CD4-positive, alpha-beta T cell treated with Interleukin-15 for 4 hours (primary cell): ENCODE results near the gene ITPR2.
"Not testable (repeated sequence)": the region's sequence is repeated elsewhere in the genome, so short reads cannot be mapped to it uniquely, and the experiment has no call there.

Source experiments
- DNase-seq: peaks from one replicate; pipeline ENCODE4 v3.0.0-alpha.2; 2020; ENCODE audit warnings: low spot score

The ITPR2 gene

DNA sequence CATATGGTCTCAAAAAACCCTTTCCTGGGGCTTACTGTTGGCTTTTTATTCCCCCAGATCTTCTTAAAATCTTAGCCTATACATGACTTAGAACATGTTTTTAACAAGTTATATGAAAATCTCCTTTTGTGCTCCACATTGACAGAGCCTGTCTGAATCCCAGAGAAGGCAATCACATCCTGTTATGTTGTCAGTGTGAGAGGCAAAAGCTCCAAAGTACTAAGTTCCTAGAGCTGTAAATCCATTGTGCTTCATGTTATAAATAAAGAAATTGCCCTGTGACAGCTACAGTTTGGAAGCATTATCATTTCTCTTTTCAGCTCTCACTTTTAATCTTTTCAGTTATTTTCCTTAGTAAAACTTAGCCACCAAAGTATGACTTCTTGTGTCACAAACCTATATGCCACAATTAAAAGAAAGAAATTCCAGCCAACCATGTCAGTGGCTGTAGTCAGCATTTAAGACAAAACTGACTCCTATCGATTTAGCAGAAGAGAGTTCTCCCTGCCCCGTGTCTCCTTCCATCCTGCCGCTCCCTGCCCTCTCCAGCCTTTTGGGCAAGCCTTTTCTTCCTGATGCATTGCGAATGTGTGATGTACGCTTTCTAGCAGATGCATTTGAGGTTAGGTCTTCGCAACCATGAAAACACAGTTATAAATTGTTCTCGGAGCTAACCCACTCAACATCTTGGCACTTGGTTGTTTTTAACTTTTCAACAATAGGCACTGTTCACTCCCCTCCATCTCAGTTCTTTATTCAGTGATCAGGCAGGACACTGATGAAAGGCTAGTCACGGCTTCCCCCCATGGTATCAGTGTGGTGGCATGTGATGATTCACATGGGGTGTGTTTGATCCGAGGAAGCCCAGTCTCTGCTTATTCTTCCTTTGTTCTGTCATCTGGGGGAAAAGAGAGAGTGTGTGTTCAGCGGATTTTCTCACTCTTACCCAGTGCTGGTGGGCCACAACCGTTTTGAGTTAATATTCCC is 494.1 kb downstream of the ITPR2 start:
- DNase-seq = no peak

DNA sequence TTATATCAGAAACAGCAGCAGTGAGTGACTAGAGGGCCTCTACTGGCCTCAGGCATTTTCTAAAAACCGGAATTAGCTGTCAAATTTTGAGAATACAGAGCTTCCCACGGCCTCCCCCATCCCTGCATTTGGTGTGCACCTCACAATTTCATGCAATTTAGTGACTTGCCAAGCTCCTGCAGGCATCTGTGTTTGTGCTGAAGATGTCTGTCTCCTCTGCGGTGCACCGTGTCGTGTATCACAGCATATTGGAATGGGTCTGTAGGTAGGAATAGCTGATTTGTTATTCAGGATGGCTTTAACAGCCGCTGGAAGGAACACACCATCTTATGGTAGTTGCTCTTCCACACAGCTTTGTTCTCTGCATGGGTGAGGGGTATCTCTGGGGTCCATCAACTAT is 497.3 kb downstream of the ITPR2 start:
- DNase-seq = no peak

DNA sequence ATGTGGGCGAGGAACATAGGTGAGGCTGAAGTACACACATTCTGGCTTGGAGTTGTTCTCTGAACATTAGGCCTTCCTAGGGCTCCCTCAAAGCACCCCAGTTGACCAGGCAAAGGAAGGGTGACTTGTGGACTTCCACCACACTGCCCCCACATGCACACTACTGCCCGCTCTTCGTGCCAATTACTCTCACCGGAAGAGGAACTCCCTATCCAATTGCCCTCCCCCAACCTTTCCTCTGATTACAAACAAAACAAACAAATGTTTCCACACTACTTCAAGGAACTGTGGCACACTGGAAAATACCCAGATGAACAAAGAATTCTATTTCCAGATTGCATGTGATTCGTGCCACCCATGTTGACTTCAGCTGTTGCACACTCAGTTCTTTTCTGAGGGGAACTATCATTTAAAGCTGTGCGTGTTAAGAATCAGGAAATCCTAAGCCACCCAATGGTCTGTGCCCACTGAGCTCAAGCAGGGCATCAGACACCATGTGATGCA is 498.3 kb downstream of the ITPR2 start:
- no peak for DNase-seq

DNA sequence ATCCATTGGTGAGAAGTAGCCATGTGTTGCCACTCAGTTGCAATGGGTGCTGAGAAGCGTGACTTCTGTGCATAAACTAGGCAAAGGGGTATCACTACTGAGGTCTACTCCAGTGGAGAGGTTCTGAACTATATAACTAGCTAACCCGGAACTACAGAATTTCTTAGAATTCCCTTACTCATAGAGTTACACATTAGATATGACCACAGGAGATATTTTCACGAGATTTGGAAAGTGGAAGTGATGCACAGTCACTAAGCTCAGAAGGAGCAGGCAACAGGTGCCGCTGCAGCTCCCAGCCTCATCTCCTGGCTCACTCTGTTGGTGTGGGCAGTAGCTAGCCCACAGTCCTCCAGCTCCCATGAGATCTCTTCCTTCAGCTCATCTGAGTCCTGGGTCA is 501.0 kb downstream of the ITPR2 start:
- DNase-seq = no peak

DNA sequence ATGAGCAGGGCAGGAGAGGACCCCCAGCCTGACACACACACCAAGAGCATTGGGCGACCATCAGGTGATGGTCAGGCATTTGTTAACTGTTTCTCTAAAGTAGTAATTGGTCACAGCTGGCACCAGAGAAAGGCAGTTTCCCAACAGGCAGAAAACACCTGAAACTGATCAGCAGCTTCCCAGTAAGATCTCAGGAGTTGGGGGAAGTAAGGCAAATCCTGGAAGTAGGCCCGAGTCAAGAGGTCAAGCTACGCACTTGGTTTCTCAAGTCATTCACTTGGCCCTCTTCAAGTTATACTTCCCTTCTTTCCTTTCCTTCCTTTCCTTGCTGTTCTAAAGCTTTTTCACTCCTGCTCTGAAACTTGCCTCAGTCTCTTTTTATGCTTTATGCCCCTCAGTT is 501.9 kb downstream of the ITPR2 start:
- no peak for DNase-seq

DNA sequence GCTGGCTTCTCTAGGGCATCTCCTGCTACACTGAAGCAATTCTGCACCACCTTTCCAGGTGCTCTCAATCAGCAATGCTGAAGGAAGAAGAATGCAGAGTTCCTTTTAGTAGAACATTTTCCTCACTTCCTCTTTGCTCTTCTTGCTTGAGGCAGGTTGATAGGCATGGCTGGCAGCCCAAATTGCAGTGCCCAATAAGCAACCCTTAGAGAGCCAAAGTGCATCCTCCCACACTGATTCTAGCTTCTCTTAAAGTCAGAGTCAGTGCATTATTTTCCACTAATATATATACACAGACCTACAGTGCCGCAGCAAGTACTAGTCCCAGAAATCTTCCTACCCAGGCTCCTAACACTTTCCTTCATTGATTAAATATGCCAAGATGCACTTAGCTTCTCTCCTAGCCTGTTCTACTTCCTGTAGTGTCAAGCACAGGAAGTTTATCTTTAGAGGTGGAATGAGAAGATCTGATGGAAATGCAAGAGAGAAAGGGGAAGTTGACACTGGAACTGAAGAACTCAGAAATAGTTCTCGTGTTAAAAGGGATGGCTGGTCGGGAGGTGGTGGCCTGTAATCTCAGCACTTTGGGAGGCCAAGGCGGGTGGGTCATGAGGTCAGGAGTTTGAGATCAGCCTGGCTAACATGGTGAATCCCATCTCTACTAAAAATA is 504.9 kb downstream of the ITPR2 start:
- DNase-seq = no peak

DNA sequence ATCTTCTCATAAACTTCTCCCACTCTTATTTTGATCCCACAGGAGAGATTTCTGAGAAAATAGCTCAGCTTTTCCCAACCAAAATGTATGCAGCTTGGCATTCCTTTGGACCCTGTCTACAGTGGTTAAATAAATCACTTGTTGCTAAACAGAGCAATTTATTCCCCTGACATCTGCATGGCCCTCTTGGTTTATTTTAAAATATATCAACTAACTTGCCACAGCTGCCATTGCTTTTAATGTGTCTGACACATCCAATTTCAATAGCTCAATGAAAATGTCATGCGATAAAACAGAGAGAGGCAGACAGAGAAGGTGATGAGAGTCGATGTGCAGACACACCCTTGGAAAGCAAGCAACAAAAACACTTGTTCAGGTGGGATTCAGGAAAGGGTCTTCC is 509.3 kb downstream of the ITPR2 start:
- DNase-seq = no peak

DNA sequence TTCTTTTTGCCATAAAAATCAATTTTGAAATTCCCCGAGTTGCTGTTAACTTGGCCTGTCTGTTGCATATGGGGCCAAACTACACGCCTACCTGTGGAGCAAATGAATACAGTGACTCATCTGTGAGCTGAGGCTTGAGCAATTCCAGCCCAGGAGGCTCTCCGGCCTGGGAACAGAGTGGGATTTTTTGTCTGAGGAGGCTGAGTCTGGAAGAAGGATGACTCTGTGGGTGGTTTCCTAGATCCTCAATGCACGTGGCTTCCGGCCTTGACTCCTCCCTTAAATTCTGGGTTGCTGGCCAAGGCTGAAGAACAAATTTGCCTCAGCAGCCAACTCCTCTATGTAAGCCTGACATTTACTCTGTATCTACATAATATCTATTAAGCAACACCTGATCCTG is 513.5 kb downstream of the ITPR2 start:
- DNase-seq = no peak

DNA sequence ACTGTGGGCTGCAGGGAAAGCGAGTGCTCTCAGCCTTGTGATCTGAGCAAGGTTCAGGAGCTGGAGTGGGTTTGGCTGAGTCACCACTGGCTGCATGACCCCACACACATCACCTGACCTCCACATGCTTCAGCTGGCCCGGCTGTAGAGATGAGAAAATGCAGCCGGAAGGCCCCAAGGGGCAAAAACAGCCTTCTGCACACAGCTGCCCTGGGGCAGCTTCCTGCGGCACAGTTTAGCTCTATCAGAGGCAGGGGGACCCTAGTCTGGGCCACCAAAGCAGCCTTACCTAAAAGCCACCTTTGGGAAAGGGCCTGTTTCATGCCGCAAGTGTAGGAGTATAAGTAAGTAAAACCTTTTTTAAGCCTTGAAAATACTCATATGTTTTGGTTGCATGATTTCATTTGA is 514.3 kb downstream of the ITPR2 start:
- DNase-seq = no peak

DNA sequence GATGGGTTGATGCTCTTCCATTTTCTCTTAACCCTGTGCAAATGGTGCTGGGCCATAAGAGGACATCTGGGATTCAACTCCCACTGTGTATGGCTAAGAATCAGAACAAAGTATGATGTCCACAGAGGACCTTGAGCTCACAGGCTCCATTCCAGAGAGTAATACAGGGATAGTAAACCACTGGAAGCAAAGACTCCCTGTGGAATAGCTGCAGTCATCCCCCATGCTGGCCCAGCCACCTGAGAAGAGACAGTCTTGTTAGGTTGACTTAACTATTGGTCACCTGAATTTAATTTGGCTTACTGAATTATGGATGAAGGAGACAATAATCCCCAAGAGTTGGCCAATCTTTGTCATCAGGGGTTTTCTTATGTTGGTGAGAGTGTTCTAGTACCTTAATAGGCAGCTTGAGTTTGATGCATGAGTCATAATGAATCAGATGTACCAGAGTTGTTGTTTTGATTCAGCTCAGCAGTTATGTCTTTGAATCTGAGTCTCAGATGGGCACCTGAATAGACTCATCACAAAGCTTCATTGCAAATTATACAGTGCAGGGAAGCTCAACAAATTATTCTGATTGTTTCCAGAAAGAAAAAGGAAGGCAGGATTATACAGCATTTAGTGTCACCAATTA is 514.9 kb downstream of the ITPR2 start:
- DNase-seq = no peak

DNA sequence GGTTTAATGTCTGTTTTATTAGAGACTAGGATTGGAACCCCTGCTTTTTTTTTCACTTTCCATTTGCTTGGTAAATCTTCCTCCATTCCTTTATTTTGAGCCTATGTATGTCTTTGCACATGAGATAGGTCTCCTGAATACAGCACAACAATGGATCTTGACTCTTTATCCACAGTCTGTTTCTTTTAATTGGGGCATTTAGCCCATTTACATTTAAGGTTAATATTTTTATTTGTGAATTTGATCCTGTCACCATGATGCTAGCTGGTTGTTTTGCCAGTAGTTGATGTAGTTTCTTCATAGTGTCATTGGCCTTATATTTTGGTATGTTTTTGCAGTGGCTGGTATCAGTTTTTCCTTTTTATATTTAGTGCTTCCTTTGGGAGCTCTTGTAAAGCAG is 518.9 kb downstream of the ITPR2 start:
- DNase-seq = not testable (repeated sequence)

DNA sequence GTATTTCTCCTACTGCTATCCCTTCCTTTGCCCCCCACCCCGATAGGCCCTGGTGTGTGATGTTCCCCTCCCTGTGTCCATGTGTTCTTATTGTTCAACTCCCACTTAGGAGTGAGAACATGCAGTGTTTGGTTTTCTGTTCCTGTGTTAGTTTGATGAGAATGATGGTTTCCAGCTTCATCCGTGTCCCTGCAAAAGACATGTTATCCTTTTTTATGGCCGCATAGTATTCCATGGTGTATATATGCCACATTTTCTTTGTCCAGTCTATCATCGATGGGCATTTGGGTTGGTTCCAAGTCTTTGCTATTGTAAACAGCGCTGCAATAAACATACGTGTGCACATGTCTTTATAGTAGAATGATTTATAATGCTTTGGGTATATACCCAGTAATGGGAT is 522.5 kb downstream of the ITPR2 start:
- DNase-seq = not testable (repeated sequence)

DNA sequence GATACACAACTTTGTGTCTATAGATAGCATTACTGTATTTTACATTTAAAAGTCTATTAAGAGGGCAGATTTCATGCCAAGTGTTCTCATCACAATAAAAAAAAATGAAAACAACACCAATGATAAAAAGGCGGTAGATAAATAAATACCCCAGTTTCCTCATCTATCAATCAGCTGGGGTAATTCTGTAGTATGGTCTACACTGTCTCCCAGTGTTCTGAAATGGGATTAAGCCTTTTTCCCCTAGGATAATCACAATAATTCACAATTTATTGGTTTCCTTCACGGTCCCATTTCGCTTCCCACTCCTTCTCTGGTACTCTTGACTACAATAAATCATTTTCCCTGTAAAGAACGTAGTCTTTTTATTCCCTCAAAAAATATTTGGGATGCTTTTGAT is 523.4 kb downstream of the ITPR2 start:
- no peak for DNase-seq

DNA sequence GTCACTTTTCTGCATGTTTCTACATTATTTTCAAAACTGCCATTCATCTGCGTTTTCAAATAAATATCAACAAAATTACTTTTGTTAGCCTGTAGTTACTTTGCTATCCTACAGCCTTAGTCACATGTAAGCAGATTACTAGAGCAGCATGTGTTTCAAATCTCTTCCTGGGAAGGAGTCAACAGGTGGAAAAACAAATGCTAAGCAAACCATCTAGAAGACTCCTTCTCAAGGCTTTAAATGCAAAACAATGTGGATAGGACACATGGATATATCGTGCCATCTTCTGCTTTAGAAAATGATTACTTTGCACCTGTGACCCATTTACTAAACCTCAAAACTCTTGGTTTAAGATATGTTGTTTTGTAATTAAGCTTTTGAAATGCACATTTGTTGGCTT is 528.7 kb downstream of the ITPR2 start:
- no peak for DNase-seq

DNA sequence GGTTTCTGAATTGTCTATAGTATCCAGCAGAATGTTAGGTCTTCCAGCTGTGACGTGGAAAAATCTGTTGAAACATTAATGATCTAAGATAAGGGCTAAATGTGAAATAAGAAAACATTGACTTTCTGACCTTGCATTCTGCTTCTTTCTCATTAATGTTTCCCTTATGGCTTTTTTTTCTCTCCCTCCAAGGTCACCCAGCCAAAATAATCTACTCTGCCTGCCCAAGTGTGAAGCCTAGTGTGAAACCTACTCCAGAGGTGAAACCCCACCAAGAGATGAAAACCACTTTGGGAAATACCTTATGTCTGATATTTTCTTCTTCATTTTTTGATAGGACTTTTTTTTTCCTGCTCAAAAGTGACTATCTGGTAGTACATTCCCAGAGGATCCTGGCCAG is 529.6 kb downstream of the ITPR2 start:
- DNase-seq = no peak

DNA sequence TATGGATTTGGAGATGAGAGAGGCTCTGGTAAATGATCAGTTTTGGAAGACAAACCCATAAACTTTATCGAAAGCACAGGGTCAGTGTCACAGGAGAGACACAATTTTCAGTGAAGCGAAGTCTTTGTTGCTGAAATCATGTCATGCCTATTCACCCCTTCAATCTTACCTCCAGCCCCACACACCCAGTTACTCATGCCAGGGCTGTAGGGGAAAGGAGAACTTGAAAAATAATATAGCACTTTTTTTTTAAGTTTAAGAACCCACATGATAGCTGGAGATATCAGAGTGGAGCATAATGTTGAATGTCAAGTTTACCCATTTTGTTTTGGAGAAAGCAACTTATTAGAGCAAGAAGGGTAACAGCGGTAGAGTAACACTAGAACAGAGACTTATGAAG is 530.2 kb downstream of the ITPR2 start:
- no peak for DNase-seq

DNA sequence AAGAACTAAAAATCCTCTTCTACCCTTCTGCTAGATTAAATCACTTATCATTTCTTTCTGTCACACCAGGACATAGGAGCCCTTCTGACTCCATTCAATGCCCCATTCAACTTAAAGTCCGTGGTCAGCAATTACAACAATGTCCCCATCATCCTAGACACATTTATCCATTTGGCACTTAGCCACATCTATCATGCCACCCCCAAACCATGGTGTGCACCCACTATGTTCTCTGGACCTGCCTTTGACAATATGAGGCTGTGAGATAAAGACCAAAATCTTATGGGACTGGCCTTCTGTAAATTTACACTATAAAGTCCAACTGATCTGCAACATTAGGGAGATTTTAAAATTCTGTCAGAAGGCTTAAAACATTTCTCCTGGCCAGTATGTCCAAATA is 533.2 kb downstream of the ITPR2 start:
- DNase-seq = no peak

DNA sequence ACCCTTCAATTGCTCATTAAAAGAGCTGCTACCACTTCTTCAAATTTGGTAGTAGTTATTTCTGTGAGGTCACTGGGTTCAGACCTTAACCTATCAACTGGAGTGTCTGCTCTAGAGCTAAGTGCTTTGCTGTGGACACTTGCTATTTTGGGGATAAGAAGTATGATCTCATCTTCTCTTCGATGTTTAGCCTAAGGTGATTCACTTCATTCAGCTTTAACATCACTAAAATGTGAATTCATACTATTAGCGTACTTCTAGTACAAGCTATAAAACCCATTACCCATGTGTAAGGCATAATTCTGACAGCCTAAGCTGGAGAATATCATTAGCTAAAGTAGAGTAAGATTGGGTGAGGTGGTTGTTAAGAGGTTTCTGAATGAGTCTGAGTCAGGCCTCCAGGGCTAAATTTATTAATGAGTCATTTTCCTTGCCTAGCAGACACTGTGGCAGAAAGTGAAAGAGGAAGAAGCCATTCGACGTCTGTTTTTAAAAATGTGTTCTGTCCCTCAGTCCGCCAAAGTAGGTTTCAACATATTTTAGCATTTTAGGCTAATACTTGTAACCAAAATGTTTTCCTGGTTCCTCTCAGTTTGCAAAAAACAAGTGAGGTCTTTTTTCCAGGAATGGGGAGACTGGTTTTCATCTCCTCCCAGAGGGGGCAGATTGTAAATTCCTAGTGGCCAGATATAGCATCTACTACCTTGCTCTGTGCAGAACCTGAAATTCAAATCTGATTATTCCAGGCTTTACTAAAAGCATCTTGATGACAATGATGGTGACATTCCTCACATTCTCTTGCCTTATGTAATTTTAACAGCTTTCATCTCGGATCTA is 534.0 kb downstream of the ITPR2 start:
- peak; percentile 37 for DNase-seq

DNA sequence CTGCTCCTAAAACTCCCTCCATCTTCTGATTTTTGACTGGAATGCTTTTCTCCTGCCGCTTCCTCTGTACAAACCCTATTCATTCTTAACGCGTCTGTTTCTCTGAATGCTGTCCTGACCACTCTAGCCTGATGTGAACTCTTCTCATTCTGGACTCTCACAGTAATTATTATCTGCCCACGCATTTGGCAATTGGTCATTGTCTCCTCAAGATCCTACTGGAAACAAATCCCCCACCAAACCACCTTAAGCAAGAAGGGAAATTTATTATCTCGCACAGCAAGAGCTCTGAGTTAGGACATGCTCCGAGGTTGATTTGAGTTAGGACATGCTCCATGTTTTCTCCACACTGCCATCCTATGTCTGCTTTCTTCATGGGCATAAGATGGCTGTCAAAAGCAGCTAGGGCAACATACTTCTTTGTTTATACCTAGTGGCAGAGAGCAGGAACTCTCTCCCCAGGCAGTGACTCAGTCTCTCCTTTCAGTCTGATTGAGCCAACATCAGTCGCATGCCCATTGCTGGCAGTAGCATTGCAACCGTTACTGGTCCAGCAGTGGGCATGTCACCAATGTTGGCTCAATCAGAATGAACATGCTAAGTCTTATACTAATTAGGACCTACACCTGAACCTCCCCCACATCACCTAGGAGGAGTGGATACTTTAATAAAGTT is 535.5 kb downstream of the ITPR2 start:
- no peak for DNase-seq

DNA sequence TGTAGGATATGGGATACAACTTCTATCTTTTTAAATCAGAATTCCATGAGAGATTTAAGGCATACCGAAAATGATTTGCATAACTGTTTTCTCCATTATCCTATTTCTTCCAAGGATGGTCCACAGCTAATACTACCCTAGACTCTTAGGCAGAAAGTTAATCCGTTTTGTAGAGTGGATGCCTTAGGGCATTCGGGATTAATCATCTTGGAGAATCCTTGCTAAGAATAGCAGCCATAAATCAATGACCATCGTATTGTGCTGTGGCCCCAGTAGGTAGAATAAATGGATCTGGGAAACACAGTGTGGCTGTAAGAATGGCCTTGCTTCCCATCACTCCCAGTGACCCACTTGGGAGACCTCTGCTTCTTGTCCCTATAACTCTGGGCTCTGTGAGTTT is 538.0 kb downstream of the ITPR2 start:
- DNase-seq = no peak

DNA sequence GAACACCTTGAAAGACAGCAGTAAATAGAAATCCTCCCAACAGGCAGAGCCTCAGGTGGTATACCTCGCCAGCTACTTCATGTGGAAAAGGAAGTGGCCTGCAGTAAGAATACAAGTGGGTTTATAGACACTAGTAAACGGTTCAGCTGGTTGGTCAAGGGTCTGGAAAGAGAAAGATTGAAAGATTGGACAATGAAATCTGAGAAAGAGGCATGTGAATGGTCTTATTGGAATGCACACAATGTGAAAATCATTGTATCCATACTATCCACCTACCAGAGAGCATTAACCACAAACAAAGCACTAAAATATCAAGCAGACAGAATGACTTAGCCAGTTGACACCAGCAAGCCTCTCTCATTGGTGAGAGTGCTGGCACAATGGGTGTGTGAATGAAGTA is 539.4 kb downstream of the ITPR2 start:
- no peak for DNase-seq
